ENCODE measurements around the gene CBLB.

DNA sequence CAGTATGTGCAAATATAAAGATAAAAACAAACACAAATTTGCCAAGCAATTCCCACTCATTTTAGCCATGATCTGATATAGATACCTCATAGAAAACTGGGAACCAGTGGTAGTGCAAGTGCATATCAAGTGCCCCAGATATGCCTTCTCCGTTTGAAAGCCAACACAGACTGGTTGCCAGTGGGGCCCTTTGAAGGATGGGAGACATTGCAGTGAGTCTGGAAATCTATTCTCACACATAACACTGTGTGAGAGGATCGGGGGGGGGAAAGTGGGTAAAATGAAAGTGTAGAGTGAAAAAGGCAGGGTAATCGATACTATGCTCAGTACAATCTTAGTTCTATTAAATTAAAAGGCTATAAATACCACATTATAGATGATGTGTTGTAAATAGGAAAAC is 83.0 kb downstream of the CBLB start:
- TF ChIP-seq, protein P1, sequence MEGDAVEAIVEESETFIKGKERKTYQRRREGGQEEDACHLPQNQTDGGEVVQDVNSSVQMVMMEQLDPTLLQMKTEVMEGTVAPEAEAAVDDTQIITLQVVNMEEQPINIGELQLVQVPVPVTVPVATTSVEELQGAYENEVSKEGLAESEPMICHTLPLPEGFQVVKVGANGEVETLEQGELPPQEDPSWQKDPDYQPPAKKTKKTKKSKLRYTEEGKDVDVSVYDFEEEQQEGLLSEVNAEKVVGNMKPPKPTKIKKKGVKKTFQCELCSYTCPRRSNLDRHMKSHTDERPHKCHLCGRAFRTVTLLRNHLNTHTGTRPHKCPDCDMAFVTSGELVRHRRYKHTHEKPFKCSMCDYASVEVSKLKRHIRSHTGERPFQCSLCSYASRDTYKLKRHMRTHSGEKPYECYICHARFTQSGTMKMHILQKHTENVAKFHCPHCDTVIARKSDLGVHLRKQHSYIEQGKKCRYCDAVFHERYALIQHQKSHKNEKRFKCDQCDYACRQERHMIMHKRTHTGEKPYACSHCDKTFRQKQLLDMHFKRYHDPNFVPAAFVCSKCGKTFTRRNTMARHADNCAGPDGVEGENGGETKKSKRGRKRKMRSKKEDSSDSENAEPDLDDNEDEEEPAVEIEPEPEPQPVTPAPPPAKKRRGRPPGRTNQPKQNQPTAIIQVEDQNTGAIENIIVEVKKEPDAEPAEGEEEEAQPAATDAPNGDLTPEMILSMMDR (conservative IDR thresholded peaks at IDR 0.05; ENCODE audit: low read depth in 2 of 2): no peak
- TF ChIP-seq, protein P2, sequence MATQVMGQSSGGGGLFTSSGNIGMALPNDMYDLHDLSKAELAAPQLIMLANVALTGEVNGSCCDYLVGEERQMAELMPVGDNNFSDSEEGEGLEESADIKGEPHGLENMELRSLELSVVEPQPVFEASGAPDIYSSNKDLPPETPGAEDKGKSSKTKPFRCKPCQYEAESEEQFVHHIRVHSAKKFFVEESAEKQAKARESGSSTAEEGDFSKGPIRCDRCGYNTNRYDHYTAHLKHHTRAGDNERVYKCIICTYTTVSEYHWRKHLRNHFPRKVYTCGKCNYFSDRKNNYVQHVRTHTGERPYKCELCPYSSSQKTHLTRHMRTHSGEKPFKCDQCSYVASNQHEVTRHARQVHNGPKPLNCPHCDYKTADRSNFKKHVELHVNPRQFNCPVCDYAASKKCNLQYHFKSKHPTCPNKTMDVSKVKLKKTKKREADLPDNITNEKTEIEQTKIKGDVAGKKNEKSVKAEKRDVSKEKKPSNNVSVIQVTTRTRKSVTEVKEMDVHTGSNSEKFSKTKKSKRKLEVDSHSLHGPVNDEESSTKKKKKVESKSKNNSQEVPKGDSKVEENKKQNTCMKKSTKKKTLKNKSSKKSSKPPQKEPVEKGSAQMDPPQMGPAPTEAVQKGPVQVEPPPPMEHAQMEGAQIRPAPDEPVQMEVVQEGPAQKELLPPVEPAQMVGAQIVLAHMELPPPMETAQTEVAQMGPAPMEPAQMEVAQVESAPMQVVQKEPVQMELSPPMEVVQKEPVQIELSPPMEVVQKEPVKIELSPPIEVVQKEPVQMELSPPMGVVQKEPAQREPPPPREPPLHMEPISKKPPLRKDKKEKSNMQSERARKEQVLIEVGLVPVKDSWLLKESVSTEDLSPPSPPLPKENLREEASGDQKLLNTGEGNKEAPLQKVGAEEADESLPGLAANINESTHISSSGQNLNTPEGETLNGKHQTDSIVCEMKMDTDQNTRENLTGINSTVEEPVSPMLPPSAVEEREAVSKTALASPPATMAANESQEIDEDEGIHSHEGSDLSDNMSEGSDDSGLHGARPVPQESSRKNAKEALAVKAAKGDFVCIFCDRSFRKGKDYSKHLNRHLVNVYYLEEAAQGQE (IDR thresholded peaks at IDR 0.05; ENCODE audit: unreplicated experiment): no peak
- TF ChIP-seq POLR2AphosphoS5 (IDR thresholded peaks at IDR 0.05; ENCODE audit: low read depth) (no peak), EZH2 (IDR thresholded peaks at IDR 0.05; ENCODE audit: low read depth, unreplicated experiment) (no peak), EZH2phosphoT487 (IDR thresholded peaks at IDR 0.05; ENCODE audit: unreplicated experiment) (no peak), NANOG (IDR thresholded peaks at IDR 0.05; ENCODE audit: borderline replicate concordance) (no peak), ZNF331 (CRISPR knock-in tag; IDR thresholded peaks at IDR 0.05; ENCODE audit: low read depth) (no peak)

Data from GM23338 (cell line).